ENCODE measurements around the gene GRID2. TPM values are rescaled to one million over a fixed set of nuclear protein-coding genes. Genes with fewer than 3 reads are reported as not detected.

Gene GRID2
- total RNA-seq, 1 donor from 2014 or later, result not detected

GRCh38 chr4:92305878-92306520 is 2.2 kb downstream of the GRID2 start:
- no peak for TF ChIP-seq CTCF (IDR thresholded peaks at IDR 0.05; ENCODE audit: borderline replicate concordance)
- Histone ChIP-seq H3K36me3 (no peaks in the 10 kb centered on the region), H3K27ac (replicated peaks) (no peak overlapping the region), H3K27me3 (ENCODE audit: low read depth) (peaks cover 55% of the 10 kb centered on the region), H3K9me3 (replicated peaks) (no peaks in the 10 kb centered on the region), H3K4me1 (peaks cover 29% of the 10 kb centered on the region), H3K4me3 (peak overlapping the region; percentile 67)
- no peak for DNase-seq
- intact Hi-C loops (cut with micrococcal nuclease), result no loop called here

GRCh38 chr4:92307181-92307580 is 3.4 kb downstream of the GRID2 start:
- intact Hi-C loops (cut with micrococcal nuclease), result no loop called here
- DNase-seq, result no peak
- no peak overlapping the region for H3K4me3 ChIP-seq
- H3K36me3 ChIP-seq, result no peaks in the 10 kb centered on the region
- no peaks in the 10 kb centered on the region for H3K9me3 ChIP-seq (replicated peaks)
- peaks cover 45% of the 10 kb centered on the region for H3K27me3 ChIP-seq (ENCODE audit: low read depth)
- H3K27ac ChIP-seq (replicated peaks), result no peak overlapping the region
- no peak for TF ChIP-seq CTCF (IDR thresholded peaks at IDR 0.05; ENCODE audit: borderline replicate concordance)
- peaks cover 29% of the 10 kb centered on the region for H3K4me1 ChIP-seq

- peaks cover 38% of the 10 kb centered on the region for H3K27me3 ChIP-seq (ENCODE audit: low read depth)
- intact Hi-C loops (cut with micrococcal nuclease), result no loop called here
- TF ChIP-seq CTCF (IDR thresholded peaks at IDR 0.05; ENCODE audit: borderline replicate concordance), result no peak
- H3K4me3 ChIP-seq, result no peak overlapping the region
- no peak overlapping the region for H3K27ac ChIP-seq (replicated peaks)
- peaks cover 29% of the 10 kb centered on the region for H3K4me1 ChIP-seq
- no peaks in the 10 kb centered on the region for H3K9me3 ChIP-seq (replicated peaks)
- DNase-seq, result no peak
- H3K36me3 ChIP-seq, result no peaks in the 10 kb centered on the region
Observed at GRCh38 chr4:92307866-92308265, 4.1 kb downstream of the GRID2 start.

- Histone ChIP-seq H3K4me1 (no peaks in the 10 kb centered on the region), H3K4me3 (no peak overlapping the region), H3K27ac (replicated peaks) (no peak overlapping the region), H3K27me3 (ENCODE audit: low read depth) (no peaks in the 10 kb centered on the region), H3K36me3 (no peaks in the 10 kb centered on the region), H3K9me3 (replicated peaks) (no peaks in the 10 kb centered on the region)
- TF ChIP-seq CTCF (IDR thresholded peaks at IDR 0.05; ENCODE audit: borderline replicate concordance), result no peak
- intact Hi-C loops (cut with micrococcal nuclease), result no loop called here
- DNase-seq, result no peak
Observed at GRCh38 chr4:92317047-92317446, 13.3 kb downstream of the GRID2 start.

- Histone ChIP-seq H3K9me3 (replicated peaks) (no peaks in the 10 kb centered on the region), H3K4me3 (no peak overlapping the region), H3K36me3 (no peaks in the 10 kb centered on the region), H3K27me3 (ENCODE audit: low read depth) (no peaks in the 10 kb centered on the region), H3K4me1 (peaks cover 35% of the 10 kb centered on the region), H3K27ac (replicated peaks) (no peak overlapping the region)
- DNase-seq, result no peak
- no peak for TF ChIP-seq CTCF (IDR thresholded peaks at IDR 0.05; ENCODE audit: borderline replicate concordance)
- intact Hi-C loops (cut with micrococcal nuclease), result no loop called here
Observed at GRCh38 chr4:92328095-92328494, 24.3 kb downstream of the GRID2 start.

Data from left ventricle myocardium inferior (tissue), 1 donor.